GM19468 (cell line): ENCODE data around the gene PRM1.

Experiments
- ATAC-seq: cut with Tn5 transposase; IDR thresholded peaks from one replicate; pipeline ENCODE4 v1.9.1; 2021; ENCODE audit warnings: mild to moderate bottlenecking, moderate library complexity, moderate number of reproducible peaks; ENCODE audit not compliant: unreplicated experiment; ENCODE audit errors: extremely low read depth

PRM1 gene

DNA sequence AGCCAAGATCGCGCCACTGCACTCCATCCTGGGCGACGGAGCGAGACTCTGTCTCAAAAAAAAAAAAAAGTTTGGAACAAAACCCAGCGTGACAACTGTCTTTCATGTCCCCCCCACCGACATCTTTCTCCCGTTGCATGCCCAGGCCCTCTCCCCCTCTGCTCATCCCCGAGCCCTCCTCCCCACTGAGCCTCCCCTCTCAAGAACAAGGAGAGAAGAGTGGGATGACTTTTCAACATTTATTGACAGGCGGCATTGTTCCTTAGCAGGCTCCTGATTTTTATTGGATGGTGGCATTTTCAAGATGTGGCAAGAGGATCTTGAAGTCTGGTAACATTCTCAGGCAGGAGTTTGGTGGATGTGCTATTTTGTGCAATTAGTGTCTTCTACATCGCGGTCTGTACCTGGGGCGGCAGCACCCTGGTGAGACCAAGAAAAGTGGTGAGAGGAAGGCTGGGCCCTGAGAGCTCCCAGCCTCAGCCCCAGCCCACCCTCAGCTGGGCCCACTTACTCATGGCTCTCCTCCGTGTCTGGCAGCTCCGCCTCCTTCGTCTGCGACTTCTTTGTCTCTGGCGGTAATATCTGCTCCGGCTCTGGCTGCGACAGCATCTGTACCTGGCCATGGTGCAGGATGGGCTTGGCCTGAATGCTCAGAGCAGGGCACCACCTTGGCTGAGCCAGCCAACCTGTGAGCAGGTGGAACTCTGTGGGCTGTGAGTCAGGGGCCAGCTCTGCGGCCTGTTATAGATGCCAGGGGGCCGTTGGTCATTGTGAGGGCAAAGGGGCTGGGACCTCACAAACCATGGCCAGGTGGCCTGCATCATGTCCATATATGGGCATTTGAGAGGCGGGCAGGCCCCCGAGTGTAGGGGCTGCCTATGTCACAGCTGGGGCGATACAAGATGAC, at the start of gene PRM1:
TSS of gene PRM1 (minus strand) at position 715 of the 907 bp plus-strand sequence. CDS start at position 623, 92 bp downstream.
- no peak for ATAC-seq

DNA sequence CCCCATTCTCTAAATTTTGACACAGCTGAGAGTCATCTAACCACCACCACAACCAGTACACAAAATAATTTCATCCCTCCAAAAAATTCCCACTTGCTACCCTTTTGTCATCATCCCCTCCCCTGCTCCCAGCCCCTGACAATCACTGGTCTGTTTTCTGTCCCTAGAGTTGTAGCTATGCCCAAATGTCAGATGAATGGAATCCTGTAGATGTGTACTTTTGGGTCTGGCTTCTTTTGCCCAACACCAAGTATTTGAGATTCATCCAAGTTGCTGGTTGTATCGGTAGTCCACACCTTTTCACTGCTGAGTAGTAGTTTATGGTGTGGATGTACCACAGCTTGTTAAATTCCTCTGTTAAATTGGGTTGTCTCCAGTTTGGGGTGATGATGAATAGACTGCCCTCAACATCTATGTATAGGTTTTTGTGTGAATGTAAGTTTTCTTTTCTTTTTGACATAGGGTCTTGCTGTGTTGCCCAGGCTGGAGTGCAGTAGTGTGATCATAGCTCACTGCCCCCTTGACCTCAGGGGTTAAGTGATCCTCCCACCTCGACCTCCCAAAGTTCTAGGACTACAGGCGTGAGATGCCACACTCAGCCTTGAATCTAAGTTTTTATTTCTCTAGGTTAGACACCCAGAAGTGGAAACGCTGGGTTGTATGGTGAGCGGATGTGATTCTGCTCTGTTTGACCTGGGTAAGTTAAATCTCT, 49.6 kb upstream of the PRM1 start:
- ATAC-seq: no peak

GRCh38 chr16:11329891-11330290, 48.8 kb upstream of the PRM1 start:
- ATAC-seq: no peak

- no peak for ATAC-seq
Observed at GRCh38 chr16:11329071-11329491, 48.0 kb upstream of the PRM1 start.

DNA sequence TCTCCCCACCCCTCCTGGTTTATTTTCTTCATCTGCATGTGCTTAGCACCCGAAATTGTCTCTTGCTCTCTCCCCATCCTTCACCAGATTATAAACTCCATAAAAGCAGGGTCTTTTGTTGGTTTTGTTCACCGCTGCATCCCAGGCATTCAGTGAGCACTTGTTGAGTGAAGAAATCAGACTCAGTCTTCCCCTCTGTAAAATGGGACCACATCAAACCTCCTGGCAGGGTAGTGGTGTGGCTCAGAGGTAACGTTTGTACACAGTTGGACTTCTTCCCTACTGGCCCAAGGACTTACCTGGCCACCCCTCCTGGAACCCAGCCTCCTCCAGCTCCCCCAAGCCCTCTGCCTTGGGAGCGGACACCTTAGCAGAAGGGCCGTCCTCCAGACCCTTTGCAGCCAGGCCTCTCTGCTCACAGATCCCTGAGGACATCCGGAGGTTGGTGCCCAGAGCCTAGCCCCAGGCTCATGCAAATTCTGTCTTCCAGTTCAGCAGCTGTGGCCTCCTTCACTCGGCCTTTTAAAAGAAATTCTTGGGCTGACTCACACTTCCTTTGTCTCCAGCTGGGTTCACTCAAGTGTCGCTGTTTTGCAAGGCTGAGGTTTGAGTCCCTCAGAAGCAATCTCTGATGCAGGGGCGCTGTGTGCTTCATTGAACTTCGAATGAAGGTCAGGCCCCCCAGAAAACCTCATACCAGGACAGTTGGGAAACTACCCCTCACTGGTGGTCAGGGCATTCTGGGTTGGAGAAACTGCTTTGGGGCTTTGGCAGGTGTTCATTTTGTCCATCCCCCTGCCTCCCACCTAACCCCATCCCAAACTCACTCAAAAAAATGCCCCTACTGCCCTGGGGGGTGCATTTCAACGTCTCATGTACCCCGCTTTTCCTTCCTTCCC, 47.3 kb upstream of the PRM1 start:
- ATAC-seq: peak; percentile 69

- no peak for ATAC-seq
Observed at GRCh38 chr16:11327277-11328171, 46.4 kb upstream of the PRM1 start.

GRCh38 chr16:11326737-11327276, 45.7 kb upstream of the PRM1 start:
- no peak for ATAC-seq

DNA sequence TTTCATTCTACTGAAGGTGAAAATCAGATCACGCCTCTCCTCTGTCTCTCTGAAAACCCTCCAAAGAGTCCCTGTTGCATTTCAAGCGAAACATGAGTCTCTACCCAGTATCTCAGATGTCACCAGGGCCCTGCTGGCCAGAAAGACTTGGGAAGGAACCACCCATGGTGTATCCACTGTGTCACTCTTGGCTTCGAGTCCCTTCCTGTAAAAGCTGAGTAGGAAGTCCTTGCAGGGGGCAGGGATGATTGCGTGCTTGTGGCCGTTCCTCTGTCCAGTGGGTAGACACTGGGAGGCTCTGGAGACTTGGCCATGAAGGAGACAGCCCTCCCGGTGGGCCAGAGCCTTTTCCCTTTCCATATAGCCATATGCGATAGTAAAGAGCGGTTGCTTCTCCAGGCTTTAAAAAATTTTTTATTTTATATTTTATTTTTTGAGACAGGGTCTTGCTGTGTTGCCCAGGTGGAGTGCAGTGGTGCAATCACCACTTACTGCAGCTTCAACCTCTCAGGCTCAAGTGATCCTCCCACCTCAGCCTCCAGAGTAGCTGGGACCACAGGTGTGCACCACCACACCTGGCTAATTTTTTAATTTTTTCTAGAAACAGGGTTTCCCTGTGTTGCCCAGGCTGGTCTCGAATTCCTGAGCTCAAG, 45.1 kb upstream of the PRM1 start:
- ATAC-seq: no peak

DNA sequence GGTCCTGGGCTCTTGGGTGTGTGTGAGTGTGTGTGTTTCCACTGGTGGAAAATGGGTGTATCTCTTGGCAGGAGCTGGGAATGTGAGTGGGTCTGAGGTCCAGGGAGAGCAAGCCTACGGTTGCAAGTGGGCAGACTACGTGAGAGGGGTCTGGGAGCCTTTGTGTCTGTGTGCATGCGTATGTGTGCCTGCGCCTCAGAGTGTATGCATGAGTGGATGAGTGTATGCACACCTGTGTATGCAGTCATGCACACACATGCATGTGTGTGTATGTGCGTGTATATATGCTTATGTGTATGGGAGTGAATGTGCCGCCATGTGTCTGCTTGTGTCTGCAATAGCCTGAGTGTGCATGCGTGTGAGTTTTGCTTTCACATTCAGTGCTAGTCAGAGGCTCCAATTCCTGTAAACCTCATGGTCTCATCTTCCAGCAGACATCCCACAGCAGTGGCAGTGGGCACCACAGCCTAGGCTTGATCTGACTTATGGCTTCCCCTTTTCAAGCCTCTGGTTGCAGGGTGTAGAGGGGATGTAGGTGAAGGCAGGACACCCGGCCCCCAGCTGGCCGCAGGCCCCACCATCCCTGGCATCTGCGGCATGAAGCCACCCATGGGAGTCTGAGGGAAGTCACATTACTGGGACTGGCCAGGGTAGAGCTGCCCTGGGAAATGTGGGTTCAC, 44.4 kb upstream of the PRM1 start:
- ATAC-seq: peak; percentile 13

- no peak for ATAC-seq
Observed at GRCh38 chr16:11323551-11324336, 42.6 kb upstream of the PRM1 start.

DNA sequence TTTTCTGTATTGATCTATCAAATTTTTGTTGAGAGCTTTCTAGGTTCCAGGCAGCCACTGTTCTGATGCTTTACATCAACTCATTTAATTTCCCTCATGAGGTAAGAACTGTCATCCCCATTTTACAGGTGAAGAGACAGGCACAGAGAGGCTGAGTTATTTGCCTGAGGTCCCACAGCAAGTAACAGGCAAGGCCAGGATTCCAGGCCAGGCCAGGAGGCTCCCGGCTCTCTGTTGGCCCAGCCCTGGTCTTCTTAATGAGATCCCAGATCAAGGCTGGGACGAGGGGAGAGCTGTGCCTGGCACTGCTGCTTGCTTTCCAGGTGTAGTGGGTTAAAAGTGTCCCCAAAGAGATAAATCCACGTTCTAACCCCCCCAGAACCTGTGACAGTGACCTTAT, 41.7 kb upstream of the PRM1 start:
- ATAC-seq: no peak

DNA sequence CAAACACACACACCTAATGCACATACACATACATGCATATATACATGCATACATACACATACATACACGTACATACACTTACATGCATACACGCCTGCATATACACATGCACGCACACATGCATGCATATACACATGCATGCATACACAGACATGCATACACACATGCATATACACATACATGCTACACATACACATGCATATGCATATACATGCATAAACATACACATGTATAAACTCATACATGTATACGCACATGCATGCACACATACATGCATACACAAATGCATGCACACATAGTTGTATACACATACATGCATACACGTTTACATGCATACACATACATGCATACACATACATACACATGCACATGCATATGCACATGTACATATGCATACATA, 40.5 kb upstream of the PRM1 start:
- no peak for ATAC-seq

DNA sequence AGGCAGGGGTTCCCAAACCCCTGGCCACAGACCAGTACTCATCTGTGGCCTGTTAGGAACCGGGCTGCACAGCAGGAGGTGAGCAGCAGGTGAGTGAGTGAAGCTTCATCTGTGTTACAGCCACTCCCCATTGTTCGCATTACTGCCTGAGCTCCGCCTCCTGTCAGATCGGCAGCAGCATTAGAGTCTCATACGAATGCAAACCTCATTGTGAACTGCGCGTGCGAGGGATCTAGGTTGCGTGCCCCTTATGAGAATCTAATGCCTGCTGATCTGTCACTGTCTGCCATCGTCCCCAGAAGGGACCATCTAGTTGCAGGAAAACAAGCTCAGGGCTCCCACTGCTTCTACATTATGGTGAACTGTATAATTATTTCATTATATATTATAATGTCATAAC, 39.0 kb upstream of the PRM1 start:
- no peak for ATAC-seq

- no peak for ATAC-seq
Observed at GRCh38 chr16:11319529-11320146, 38.5 kb upstream of the PRM1 start.

- ATAC-seq: no peak
Observed at GRCh38 chr16:11318817-11319216, 37.7 kb upstream of the PRM1 start.

DNA sequence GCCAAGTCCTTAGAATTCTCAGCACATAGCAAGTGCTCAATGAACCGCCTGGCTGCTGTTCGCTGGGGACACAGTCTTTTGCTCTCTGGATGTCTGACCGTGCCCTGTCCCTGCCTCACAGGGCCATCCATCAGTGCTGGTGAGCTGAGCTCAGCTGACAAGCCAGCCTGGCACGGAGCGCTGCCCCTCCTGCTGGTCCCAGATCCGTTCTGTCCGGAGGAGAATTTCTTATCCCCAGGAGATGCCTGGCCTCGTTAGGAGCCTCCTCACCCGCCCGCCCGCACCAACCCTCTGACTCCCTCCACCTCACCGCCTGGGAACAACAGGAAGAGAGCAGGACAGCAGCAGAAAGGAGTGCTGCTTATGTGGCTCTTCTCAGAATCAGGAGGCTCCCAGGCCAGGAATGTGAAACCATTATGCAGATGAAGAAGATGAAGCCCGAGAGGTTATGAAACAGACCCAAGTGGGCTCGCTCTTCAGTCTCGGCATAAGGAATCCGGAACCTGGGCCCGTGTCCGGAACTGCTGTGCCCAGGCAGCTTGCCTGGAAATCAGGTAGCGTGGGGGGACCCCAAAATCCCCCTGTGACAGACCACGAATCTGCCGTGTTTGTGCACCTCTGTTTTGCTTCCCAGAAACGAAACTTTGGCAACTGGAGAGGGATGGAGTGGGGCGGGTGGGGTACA, 35.3 kb upstream of the PRM1 start:
- ATAC-seq: no peak
